SIG-M5 (cell line): Measurements from ENCODE around the gene PPP1R3F.
A peak's percentile ranks its signal among the peaks of the same experiment; 100 is the strongest.

Experiments used
- DNase-seq: peaks from one replicate; lab custom pipeline; 2025; lab: John Stamatoyannopoulos, UW

The PPP1R3F gene

GRCh38 chrX:49269767-49270248, at the start of gene PPP1R3F:
Gene PPP1R3F, plus strand, starts transcription at chrX:49269793. Its CDS starts 77 bp downstream, at chrX:49269870.
- no peak for DNase-seq

GRCh38 chrX:49220100-49220499, 49.5 kb upstream of the PPP1R3F start:
- no peak for DNase-seq

GRCh38 chrX:49221868-49222267, 47.7 kb upstream of the PPP1R3F start:
- no peak for DNase-seq

GRCh38 chrX:49225858-49226257, 43.7 kb upstream of the PPP1R3F start:
- no peak for DNase-seq

GRCh38 chrX:49226946-49227345, 42.6 kb upstream of the PPP1R3F start:
- no peak for DNase-seq

- DNase-seq = no peak
Measured at GRCh38 chrX:49227726-49228125, 41.9 kb upstream of the PPP1R3F start.

- no peak for DNase-seq
Measured at GRCh38 chrX:49228185-49228584, 41.4 kb upstream of the PPP1R3F start.

GRCh38 chrX:49230500-49231232, 38.9 kb upstream of the PPP1R3F start:
- no peak for DNase-seq

- no peak for DNase-seq
Measured at GRCh38 chrX:49231333-49232000, 38.1 kb upstream of the PPP1R3F start.

- no peak for DNase-seq
Measured at GRCh38 chrX:49232525-49232924, 37.1 kb upstream of the PPP1R3F start.

GRCh38 chrX:49233176-49233575, 36.4 kb upstream of the PPP1R3F start, which contains the start of gene CACNA1F:
Gene CACNA1F, minus strand, starts transcription at chrX:49233340. Its CDS starts 31 bp downstream, at chrX:49233309.
- no peak for DNase-seq

- DNase-seq = no peak
Measured at GRCh38 chrX:49233887-49234555, 35.6 kb upstream of the PPP1R3F start.

- DNase-seq = peak; percentile 77
Measured at GRCh38 chrX:49237060-49237459, 32.5 kb upstream of the PPP1R3F start.

GRCh38 chrX:49238735-49239134, 30.9 kb upstream of the PPP1R3F start:
- DNase-seq = no peak

GRCh38 chrX:49242545-49243066, 27.0 kb upstream of the PPP1R3F start:
- no peak for DNase-seq

- no peak for DNase-seq
Measured at GRCh38 chrX:49243166-49243565, 26.4 kb upstream of the PPP1R3F start.

GRCh38 chrX:49244207-49244606, 25.4 kb upstream of the PPP1R3F start:
- no peak for DNase-seq

GRCh38 chrX:49246541-49246940, 23.1 kb upstream of the PPP1R3F start:
- DNase-seq = no peak

GRCh38 chrX:49247346-49247745, 22.2 kb upstream of the PPP1R3F start:
- DNase-seq = no peak

- no peak for DNase-seq
Measured at GRCh38 chrX:49247916-49248811, 21.4 kb upstream of the PPP1R3F start.

- DNase-seq = no peak
Measured at GRCh38 chrX:49249071-49249470, 20.5 kb upstream of the PPP1R3F start.
